ENCODE results near the gene ENPP3.

DNA sequence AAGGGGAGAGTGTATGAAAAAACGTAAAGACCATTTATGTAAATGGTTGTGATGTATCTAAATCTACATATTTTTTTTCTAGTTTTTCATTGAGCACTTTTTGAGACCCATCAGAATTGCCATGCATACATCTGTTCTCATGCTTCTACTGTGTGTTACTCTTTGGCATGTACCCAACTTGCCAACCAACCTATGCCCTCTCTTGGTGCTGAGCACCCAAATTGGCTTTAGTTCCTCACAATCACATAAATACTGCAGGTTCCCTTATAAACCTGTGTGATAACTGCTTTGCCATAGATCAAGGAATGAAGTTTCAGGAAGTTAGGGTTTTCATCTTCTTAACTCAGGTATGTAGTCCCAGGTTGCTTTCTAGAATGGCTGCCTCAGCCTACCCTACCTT lies 7.8 kb downstream of the ENPP3 start:
- TF ChIP-seq, protein P1, sequence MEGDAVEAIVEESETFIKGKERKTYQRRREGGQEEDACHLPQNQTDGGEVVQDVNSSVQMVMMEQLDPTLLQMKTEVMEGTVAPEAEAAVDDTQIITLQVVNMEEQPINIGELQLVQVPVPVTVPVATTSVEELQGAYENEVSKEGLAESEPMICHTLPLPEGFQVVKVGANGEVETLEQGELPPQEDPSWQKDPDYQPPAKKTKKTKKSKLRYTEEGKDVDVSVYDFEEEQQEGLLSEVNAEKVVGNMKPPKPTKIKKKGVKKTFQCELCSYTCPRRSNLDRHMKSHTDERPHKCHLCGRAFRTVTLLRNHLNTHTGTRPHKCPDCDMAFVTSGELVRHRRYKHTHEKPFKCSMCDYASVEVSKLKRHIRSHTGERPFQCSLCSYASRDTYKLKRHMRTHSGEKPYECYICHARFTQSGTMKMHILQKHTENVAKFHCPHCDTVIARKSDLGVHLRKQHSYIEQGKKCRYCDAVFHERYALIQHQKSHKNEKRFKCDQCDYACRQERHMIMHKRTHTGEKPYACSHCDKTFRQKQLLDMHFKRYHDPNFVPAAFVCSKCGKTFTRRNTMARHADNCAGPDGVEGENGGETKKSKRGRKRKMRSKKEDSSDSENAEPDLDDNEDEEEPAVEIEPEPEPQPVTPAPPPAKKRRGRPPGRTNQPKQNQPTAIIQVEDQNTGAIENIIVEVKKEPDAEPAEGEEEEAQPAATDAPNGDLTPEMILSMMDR (IDR thresholded peaks at IDR 0.05): no peak
- no peak for TF ChIP-seq POLR2AphosphoS5 (IDR thresholded peaks at IDR 0.05)

All from stomach (tissue), 4 donors.